ENCODE results near the gene STAT6.

The STAT6 gene

GRCh38 chr12:57116580-57117281 is 5.6 kb upstream of the STAT6 start:
- Histone ChIP-seq H3K27ac (ENCODE audit: extremely low read depth, low read depth, low read length) (no peak overlapping the region), H3K4me1 (ENCODE audit: control insufficient read depth, insufficient read depth, low read length) (no peaks in the 10 kb centered on the region), H3K4me3 (ENCODE audit: low read depth, low read length) (no peak overlapping the region), H3K36me3 (ENCODE audit: control insufficient read depth in 2 of 2, insufficient read depth in 1 of 2, low read length in 2 of 2) (no peaks in the 10 kb centered on the region), H3K9me3 (ENCODE audit: control insufficient read depth, insufficient read depth, low read depth, low read length) (no peaks in the 10 kb centered on the region)
- TF ChIP-seq ZNF707 (tag by site-specific recombination; IDR thresholded peaks at IDR 0.05) (no peak), ZNF768 (tag by site-specific recombination; IDR thresholded peaks at IDR 0.05) (no peak), ZNF211 (tag by site-specific recombination; IDR thresholded peaks at IDR 0.05; ENCODE audit: low read depth) (no peak), ZNF37A (tag by site-specific recombination; IDR thresholded peaks at IDR 0.05) (no peak), ZNF350 (tag by site-specific recombination; IDR thresholded peaks at IDR 0.05) (no peak), ZBTB26 (tag by site-specific recombination; optimal IDR thresholded peaks at IDR 0.05) (no peak)
- CTCF ChIA-PET = interaction anchor here (0.7 to 2.3 kb wide), 9 partner anchors 8 to 361 kb away, joined by 3 to 23 read pairs (median 3); no protein-coding TSS in a partner anchor
- POLR2A ChIA-PET = interaction anchor here (1.1 kb wide), 1 partner anchor 11 kb away, joined by 6 read pairs; the partner anchor contains the start of gene LRP1

- TF ChIP-seq ZBTB49 (tag by site-specific recombination; IDR thresholded peaks at IDR 0.05; ENCODE audit: low read depth) (no peak), ZNF645 (tag by site-specific recombination; IDR thresholded peaks at IDR 0.05) (no peak), SP3 (tag by site-specific recombination; IDR thresholded peaks at IDR 0.05) (peak; percentile 59)
- Histone ChIP-seq H3K27ac (ENCODE audit: extremely low read depth, low read depth, low read length) (no peak overlapping the region), H3K9me3 (ENCODE audit: control insufficient read depth, insufficient read depth, low read depth, low read length) (no peaks in the 10 kb centered on the region), H3K36me3 (ENCODE audit: control insufficient read depth in 2 of 2, insufficient read depth in 1 of 2, low read length in 2 of 2) (no peaks in the 10 kb centered on the region), H3K4me1 (ENCODE audit: control insufficient read depth, insufficient read depth, low read length) (0 out of 2 replicates have a peak, but pooled peaks cover 3% of the 10 kb centered on the region), H3K4me3 (ENCODE audit: low read depth, low read length) (no peak overlapping the region)
- POLR2A ChIA-PET = interaction anchor here (0.6 to 2.5 kb wide), 23 partner anchors 12 to 593 kb away, joined by 3 to 47 read pairs (median 5); partner anchors contain the start of genes LRP1, NAB2, NEMP1 and SHMT2
- CTCF ChIA-PET = interaction anchor here (0.6 to 6.4 kb wide), 58 partner anchors 8 to 993 kb away, joined by 3 to 135 read pairs (median 6); partner anchors contain the start of genes HSD17B6, LRP1, MYO1A and NACA
These were observed 1.5 kb upstream of the STAT6 start for GRCh38 chr12:57112492-57113294.

- CTCF ChIA-PET = interaction anchor here (0.6 to 6.4 kb wide), 22 partner anchors 9 to 518 kb away, joined by 3 to 135 read pairs (median 12); partner anchors contain the start of genes MYO1A and ZBTB39
These were observed 795 bp downstream of the STAT6 start for GRCh38 chr12:57110104-57111030.

More at GRCh38 chr12:57110104-57111030, 795 bp downstream of the STAT6 start:
- Histone ChIP-seq H3K27ac (ENCODE audit: extremely low read depth, low read depth, low read length) (no peak overlapping the region; the same call in 1 of the 2 replicates), H3K36me3 (ENCODE audit: control insufficient read depth in 2 of 2, insufficient read depth in 1 of 2, low read length in 2 of 2) (peaks cover 0 to 13% of the 10 kb centered on the region in 2 experiments; a peak in 1 of 3 replicates), H3K4me1 (ENCODE audit: control insufficient read depth, insufficient read depth, low read length) (0 out of 2 replicates have a peak, but pooled peaks cover 3% of the 10 kb centered on the region), H3K9me3 (ENCODE audit: control insufficient read depth, insufficient read depth, low read depth, low read length) (no peaks in the 10 kb centered on the region), H3K4me3 (ENCODE audit: low read depth, low read length) (peak overlapping the region; percentile 15)
- TF ChIP-seq PRDM4 (tag by site-specific recombination; IDR thresholded peaks at IDR 0.05) = peak; percentile 63
- TF ChIP-seq KLF1 (tag by site-specific recombination; IDR thresholded peaks at IDR 0.05) = peak; percentile 35; the same call in 1 of the 2 replicates
- TF ChIP-seq PRDM10 (tag by site-specific recombination; IDR thresholded peaks at IDR 0.05) = no peak
- POLR2A ChIA-PET = interaction anchor here (0.8 to 2.5 kb wide), 8 partner anchors 7 to 465 kb away, joined by 3 to 47 read pairs (median 17); partner anchors contain the start of genes LRP1, NAB2 and NEMP1
